ACC112 (cell line): ENCODE results near the gene BAIAP2L2.
"Not testable (repeated sequence)": the region's sequence is repeated elsewhere in the genome, so short reads cannot be mapped to it uniquely, and the experiment has no call there.

Experiments
- H2AFZ ChIP-seq: fragments of 200-600 bp; sonication (generic); one replicate; pipeline ENCODE4 v1.6.0; 2017; ENCODE audit warnings: antibody characterized with exemption, low read length; ENCODE audit not compliant: unreplicated experiment
- H3K27ac ChIP-seq: fragments of 200-600 bp; sonication (generic); 2 replicates; pipeline ENCODE4 v1.5.1; 2014; ENCODE audit warnings: low read depth, mild to moderate bottlenecking, antibody characterized with exemption, low read length, moderate library complexity
- H3K27me3 ChIP-seq: fragments of 200-600 bp; sonication (generic); 2 replicates; pipeline ENCODE4 v1.6.1; 2014; ENCODE audit warnings: mild to moderate bottlenecking, antibody characterized with exemption, low read length, moderate library complexity, mixed read lengths; ENCODE audit not compliant: insufficient read depth
- H3K36me3 ChIP-seq: fragments of 200-600 bp; sonication (generic); 2 replicates; pipeline ENCODE4 v1.6.1; 2016; ENCODE audit warnings: mild to moderate bottlenecking, antibody characterized with exemption, low read length, moderate library complexity, mixed read lengths; ENCODE audit not compliant: insufficient read depth
- H3K4me1 ChIP-seq: fragments of 200-600 bp; sonication (generic); one replicate; pipeline ENCODE4 v1.6.1; 2016; ENCODE audit warnings: low read length, mixed read lengths; ENCODE audit not compliant: insufficient read depth, unreplicated experiment, control insufficient read depth
- H3K4me3 ChIP-seq: fragments of 200-600 bp; sonication (generic); 2 replicates; pipeline ENCODE4 v1.5.1; 2014; ENCODE audit warnings: mild to moderate bottlenecking, low read depth, low read length
- H3K79me2 ChIP-seq: fragments of 200-600 bp; sonication (generic); one replicate; pipeline ENCODE4 v1.6.0; 2016; ENCODE audit warnings: low read length; ENCODE audit not compliant: control insufficient read depth, unreplicated experiment, insufficient read depth

Gene BAIAP2L2

DNA sequence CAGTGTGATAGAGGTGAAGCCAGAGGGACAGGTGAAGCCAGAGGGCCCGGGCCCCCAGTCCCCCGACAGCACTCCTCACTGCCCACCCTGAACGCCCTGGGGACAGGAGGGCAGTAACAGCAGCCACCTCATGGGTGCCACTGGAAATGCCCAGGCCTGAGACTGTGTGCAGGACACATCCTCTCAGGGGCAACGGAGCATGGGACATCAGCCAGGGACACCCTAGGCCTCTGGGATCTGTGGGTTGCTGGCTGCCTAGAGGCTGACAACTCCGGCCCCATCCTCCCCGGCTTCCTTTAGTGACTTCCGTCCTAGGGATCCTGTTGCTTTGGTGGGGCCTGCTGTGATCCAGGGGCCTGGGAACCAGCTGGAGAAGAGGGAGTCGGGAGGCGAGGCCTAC is 17.4 kb upstream of the BAIAP2L2 start:
- no peak overlapping the region for H3K27ac ChIP-seq
- H3K79me2 ChIP-seq = no peaks in the 10 kb centered on the region
- no peaks in the 10 kb centered on the region for H3K36me3 ChIP-seq
- no peaks in the 10 kb centered on the region for H3K4me1 ChIP-seq
- H2AFZ ChIP-seq = no peak overlapping the region
- no peak overlapping the region for H3K4me3 ChIP-seq
- H3K27me3 ChIP-seq = no peaks in the 10 kb centered on the region

DNA sequence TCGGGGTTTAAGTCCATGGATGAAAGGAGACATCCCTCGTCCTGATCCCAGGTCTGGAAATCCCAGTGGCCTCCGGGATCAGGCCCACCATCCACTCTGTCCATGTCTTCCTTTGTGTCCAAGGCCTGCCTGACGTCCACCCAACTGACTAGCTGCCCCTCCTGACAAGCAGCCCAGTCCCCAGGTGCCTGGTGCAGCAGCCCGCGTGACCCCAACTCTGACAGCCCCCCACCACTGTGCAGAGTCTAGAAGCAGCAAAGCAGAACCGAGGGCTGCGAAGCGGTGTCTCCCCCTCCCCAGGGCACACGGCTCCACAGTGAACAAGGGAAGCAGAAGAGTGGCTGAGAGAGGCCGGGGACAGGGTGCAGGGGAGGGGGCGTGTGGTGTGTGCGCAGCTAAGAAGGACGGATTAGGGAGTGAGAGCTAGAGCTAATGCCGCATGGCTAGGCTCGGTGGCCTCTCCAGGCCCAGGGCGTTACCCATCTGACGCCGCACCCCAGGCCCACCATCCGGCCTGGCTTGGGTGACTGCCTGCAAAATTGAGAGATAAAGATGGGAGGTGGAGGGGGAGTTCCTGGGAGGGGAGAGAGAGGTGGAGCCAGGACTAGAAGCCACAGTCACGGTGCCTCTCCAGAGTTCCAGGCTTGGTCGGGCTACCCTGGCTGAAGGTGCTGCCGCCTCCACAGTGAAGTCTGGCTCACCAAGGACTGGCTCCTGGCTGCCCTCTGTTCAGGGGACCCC is 16.6 kb upstream of the BAIAP2L2 start:
- no peaks in the 10 kb centered on the region for H3K79me2 ChIP-seq
- no peak overlapping the region for H3K27ac ChIP-seq
- no peaks in the 10 kb centered on the region for H3K36me3 ChIP-seq
- no peak overlapping the region for H3K4me3 ChIP-seq
- H3K4me1 ChIP-seq = no peaks in the 10 kb centered on the region
- H3K27me3 ChIP-seq = no peaks in the 10 kb centered on the region
- no peak overlapping the region for H2AFZ ChIP-seq

DNA sequence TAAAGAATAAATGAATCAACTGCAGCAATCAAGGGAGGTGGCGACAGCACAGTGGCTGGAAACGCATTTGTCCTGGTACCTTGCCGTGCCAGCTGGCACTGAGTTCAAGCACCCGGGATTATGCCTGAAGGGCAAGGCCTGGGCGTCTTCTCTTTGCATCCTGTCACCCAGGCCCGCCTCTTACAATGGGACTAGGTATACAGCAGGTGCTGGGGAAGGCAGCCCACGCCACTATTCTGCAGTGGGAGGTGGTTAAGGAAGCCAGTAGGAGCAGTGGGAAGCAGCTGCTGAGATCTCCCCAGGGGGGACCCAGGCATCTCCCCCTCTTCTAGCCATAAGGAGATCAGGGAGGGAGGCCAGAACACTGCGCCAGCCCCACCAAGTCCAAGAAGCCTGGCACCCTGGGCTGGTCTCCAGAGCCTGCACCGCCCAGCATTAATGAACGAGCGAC is 15.3 kb upstream of the BAIAP2L2 start:
- Histone ChIP-seq H3K36me3 (no peaks in the 10 kb centered on the region), H3K4me1 (no peaks in the 10 kb centered on the region), H2AFZ (no peak overlapping the region), H3K79me2 (no peaks in the 10 kb centered on the region), H3K4me3 (no peak overlapping the region), H3K27ac (no peak overlapping the region), H3K27me3 (no peaks in the 10 kb centered on the region)

DNA sequence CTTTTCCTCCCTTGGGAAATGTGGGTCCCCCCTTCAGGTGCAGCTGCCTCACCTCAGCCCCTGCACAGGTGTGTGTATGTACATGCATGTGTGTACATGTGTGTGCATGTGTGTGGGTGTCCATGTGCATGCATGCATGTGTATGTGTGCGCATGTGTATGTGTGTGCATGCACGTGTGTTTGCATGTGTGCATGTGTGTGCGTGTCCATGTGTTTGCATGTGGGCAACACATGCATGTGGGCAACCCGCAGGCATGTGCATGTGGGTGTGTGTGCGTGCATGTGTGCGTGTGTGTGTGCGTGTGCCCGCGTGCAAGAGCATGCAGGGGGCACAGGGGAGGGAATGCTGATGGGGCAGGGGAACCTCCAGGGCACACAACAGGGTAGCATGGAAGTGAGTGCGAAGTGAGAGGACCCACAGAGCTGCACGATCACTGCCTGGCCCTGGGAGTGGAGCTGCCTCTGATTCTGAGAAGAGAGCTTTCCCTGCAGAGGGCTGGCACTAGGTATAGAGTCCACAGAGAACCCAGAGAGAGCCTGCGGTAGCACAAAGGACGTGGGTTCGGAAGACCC is 14.6 kb upstream of the BAIAP2L2 start:
- no peak overlapping the region for H3K27ac ChIP-seq
- no peaks in the 10 kb centered on the region for H3K79me2 ChIP-seq
- H3K4me3 ChIP-seq = no peak overlapping the region
- no peaks in the 10 kb centered on the region for H3K27me3 ChIP-seq
- H3K36me3 ChIP-seq = no peaks in the 10 kb centered on the region
- H3K4me1 ChIP-seq = no peaks in the 10 kb centered on the region
- no peak overlapping the region for H2AFZ ChIP-seq

DNA sequence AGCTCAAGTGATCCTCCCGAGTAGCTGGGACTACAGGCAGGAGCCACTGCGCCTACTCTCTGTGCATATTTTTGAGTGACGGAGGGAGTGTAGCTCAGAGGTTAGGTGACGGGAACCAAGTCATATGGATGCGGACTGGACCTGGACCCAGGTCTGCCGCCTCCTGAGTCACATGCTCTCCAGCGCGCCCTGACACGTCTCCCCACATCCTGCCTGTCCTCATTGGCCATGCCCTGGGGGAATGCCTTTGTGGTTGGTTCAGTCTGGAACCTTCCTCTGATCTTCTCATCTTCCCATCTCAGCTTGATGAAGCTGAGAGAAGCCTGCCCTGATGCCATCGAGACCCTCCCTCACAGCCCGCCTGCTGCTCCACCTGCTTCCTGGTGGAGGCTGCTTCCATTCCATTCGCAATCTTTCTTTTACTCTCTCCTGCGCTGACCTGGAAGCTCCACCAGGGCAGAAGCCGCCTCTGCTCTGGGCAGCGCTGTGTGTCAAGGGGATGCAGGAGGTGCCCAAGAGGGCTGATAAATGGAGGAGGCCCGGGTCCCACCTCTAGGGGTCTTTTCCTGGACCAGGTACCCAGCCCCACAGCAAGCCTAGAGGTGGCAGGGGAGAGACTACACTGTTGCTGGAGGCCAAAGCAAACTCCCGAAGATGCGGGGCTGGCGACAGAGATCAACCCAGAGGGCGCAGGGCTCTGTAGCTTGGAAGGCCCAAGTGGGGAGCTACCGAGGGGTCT is 13.9 kb upstream of the BAIAP2L2 start:
- H3K4me3 ChIP-seq = no peak overlapping the region
- H3K27me3 ChIP-seq = no peaks in the 10 kb centered on the region
- no peak overlapping the region for H2AFZ ChIP-seq
- no peaks in the 10 kb centered on the region for H3K4me1 ChIP-seq
- H3K27ac ChIP-seq = no peak overlapping the region
- no peaks in the 10 kb centered on the region for H3K36me3 ChIP-seq
- H3K79me2 ChIP-seq = no peaks in the 10 kb centered on the region

DNA sequence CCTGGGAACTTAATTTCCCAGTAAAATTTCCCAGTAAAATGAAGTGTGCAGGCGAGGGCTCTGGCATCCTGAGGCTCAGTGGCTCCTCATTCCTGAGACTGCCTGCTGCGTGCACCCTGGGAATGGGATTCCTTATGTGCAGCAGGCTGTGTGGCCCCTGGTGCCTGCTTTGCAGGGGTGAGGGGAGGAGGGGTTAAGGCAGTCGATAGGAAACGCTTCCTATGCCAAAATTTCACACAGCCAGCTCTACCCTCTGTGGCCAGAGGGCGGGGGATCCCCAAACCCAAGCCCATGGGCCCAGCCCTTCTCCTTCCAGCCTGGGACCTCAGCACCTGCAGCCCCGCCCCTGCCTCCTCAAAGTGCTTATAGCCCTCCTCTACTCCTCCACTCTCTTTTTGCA is 12.1 kb upstream of the BAIAP2L2 start:
- Histone ChIP-seq H3K79me2 (no peaks in the 10 kb centered on the region), H3K36me3 (no peaks in the 10 kb centered on the region), H2AFZ (no peak overlapping the region), H3K4me3 (no peak overlapping the region), H3K4me1 (no peaks in the 10 kb centered on the region), H3K27me3 (no peaks in the 10 kb centered on the region), H3K27ac (no peak overlapping the region)

DNA sequence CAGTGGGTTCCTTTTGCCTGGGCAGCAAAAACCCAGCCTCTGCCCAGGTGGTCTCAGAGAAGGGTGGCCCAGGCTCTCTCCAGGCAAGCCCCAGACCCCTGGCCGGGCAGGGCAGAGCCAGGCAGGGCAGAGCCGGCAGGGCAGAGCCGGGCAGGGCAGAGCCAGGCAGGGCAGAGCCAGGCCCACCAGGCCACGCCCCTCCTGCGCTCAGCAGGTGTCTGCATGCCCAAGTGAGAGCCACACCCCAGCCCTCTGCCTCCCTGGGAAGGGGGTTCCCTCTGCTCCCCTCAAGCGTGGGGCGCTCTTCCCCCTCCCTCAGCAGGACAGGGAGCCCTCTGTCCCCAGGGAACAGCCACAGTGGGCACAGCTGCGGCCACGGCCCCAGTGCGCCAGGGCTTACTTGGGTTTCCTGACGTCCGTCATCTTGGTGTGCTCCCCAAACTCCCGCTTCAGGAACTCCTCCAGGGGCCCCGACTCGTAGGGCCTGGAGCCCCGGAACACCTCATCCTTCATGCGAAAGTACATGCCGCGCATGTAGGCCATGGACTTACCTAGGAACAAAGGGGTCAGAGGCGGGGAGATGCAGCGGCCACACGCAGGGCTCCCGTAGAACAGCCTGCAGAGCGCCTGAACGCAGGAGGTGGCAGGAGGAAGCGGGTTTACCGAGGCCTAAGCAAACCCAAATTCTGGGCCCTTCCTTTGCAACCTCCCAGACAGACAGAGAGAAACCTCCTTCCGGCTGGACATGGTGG is 10.1 kb upstream of the BAIAP2L2 start:
- Histone ChIP-seq H3K27ac (no peak overlapping the region), H3K27me3 (no peaks in the 10 kb centered on the region), H3K36me3 (no peaks in the 10 kb centered on the region), H3K79me2 (no peaks in the 10 kb centered on the region), H3K4me1 (no peaks in the 10 kb centered on the region), H3K4me3 (no peak overlapping the region), H2AFZ (no peak overlapping the region)

DNA sequence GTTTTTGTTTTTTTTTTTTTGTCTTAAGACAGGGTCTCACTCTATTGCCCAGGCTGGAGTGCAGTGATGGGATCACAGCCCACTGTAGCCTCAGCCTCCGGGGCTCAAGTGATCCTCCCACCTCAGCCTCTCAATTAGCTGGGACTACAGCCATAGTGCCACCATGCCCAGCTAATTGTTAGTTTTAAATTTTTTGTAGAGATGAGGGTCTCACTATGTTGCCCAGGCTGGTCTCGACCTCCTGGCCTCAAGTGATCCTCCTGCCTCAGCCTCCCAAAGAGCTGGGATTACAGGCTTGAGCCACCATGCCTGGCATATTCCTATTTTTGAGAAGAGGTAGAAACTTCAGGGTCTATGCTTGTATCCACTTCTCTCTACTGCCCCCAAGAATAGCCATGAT is 8.3 kb upstream of the BAIAP2L2 start:
- H2AFZ ChIP-seq, H3K79me2 ChIP-seq, H3K27me3 ChIP-seq, H3K4me3 ChIP-seq, H3K27ac ChIP-seq, H3K4me1 ChIP-seq, H3K36me3 ChIP-seq: not testable (repeated sequence)

DNA sequence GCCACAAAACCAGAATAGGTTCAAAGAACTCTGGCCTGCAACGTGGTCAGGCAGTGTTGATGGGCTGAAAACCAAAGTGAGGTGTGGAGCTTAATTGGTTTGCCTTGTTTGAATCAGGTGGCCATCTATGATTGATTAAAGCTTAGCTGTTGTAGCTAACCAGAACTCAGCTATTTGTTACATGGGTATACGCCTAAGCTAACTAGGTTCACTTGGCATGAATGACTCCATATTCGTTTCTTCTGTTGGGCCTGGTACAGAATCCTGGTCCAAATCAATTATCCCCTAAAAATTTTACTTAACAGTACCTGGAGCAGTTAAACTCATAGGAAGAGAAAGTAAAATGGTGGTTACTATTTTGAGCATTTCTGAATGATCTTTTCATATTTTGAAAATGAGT is 7.7 kb upstream of the BAIAP2L2 start:
- no peaks in the 10 kb centered on the region for H3K79me2 ChIP-seq
- no peaks in the 10 kb centered on the region for H3K4me1 ChIP-seq
- H3K4me3 ChIP-seq = no peak overlapping the region
- no peak overlapping the region for H3K27ac ChIP-seq
- H3K36me3 ChIP-seq = no peaks in the 10 kb centered on the region
- no peak overlapping the region for H2AFZ ChIP-seq
- no peaks in the 10 kb centered on the region for H3K27me3 ChIP-seq

DNA sequence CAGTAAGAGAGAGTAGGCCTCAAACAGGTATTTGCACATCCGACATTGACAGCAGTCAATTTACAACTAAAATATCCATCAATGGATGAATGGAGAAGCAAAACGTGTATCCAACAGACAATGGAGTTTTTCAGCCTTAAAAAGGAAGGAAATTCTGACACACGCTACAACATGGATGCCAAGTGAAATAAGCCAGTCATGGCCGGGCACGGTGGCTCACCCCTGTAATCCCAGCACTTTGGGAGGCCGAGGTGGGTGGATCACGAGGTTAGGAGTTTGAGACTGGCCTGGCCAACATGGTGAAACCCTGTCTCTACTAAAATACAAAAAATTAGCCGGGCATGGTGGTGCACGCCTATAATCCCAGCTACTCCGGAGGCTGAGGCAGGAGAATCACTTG is 7.1 kb upstream of the BAIAP2L2 start:
- H3K4me1 ChIP-seq, H3K79me2 ChIP-seq, H3K27me3 ChIP-seq, H2AFZ ChIP-seq, H3K27ac ChIP-seq, H3K4me3 ChIP-seq, H3K36me3 ChIP-seq: not testable (repeated sequence)
